Cerebellar cortex (tissue), 1 donor: Measurements from ENCODE around the gene CNIH3.

Experiments used
- DNase-seq: peaks from one replicate; pipeline ENCODE4 v3.0.0-alpha.2; 2015; ENCODE audit warnings: low spot score

The CNIH3 gene

DNA sequence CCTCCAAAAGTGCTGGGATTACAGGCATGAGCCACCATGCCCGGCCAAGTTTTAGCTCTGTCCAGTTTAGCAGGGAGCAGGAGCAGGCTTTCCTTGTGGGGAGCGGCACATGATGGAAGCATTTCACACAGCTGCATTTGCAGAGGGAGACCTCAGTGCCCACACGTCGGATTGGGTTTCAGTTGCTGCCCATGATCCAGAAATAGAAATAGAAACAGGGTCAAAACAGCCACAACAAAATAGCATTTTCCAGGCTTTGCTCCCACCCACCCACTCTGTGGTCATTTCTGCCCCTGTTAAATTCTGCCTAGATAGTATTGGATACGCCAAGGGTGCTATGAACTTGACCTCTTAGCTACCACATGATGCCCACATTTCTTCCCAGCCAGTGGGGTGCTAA is 128.4 kb downstream of the CNIH3 start:
- DNase-seq: no peak

- DNase-seq: no peak
Measured at GRCh38 chr1:224745394-224745793, 129.3 kb downstream of the CNIH3 start.

- no peak for DNase-seq
Measured at GRCh38 chr1:224745924-224746323, 129.8 kb downstream of the CNIH3 start.

- DNase-seq: peak; percentile 8
Measured at GRCh38 chr1:224747578-224747977, 131.5 kb downstream of the CNIH3 start.

DNA sequence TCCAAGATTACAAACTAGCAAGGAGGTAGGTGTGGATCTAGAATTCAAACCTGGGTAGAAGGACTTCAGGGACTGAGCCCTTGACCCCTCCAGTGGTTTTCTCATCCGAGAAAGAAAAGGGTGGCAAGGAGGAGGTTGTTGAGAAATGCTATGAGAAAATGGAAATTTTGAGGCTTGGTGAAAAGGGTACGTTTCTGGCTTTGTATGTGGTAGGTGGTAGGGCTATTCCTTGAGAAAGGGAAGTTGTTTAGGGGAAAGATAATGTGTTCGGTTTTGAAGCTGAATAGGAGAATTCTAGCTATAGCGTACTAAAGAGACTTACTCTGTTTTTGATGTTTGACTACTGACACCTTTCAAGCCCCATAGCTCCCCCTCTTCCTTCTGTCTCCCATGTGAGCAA is 133.8 kb downstream of the CNIH3 start:
- DNase-seq: no peak

DNA sequence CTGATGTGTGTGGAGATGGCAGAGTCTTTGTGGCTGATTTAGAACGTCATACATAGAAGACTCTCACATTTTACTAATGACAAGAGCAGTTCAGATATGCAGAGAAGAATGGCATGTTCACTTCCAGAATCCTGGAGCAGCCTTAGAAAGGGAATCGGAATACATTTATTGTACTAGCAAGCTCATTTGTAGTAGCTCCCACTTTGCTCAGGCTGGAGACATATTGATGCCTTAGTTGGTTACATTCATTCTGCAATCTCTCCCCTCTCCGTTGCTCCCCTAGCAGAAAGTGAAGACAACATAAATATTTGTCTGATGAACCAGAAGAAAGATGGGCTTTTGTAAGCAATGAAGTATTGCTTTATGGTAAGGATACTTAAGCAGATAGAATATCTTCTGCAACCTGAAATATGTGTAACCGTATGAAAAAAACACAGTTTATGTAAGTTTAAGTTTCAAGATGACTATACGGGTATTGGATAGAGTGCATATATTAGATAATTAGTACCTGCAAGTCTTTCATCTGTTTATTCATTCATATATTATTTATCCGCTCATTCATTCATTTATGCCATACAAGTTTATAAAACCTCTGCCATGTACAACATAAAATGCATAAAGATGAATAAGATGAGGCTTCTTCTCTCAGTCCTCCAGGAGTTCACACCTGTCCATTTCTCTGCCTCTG is 135.7 kb downstream of the CNIH3 start:
- DNase-seq: no peak

DNA sequence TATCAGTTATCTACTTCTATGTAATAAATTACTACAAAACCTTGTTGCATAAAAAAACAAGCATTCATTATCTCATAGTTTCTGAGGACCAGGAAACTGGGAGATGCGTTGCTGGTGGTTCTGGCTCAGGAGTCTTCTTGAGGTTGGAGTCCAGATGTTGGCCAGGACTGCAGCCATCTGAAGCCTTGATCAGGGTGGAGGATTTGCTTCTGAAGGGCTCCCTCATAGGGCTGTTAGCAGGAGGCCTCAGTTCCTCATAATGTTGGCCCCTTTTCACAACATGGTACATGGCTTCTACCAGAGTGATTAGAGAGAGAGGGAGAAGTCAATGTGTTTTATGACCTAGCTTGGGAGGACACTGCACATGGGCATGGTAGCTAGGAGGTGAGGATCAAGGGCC is 137.4 kb downstream of the CNIH3 start:
- no peak for DNase-seq

DNA sequence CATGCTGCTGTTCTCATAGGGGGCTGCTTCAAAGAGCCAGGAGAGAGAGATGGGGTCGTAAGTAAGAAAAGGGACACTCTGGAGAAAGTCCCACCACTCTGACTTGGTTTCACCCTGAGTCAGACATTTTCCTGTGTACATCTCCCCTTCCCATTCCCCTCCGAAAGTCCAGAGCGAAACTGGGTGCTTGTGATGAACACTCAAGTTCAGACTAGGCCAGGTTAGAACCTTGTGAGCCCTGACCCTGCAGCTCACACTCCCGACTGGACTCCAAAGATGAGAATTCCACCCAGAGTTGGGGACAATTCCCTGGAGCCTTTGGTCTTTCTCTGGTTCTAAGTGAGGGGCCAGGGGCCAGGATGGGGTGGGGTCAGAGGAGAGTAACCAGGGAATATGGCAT is 139.5 kb downstream of the CNIH3 start:
- no peak for DNase-seq

- no peak for DNase-seq
Measured at GRCh38 chr1:224757508-224757907, 141.4 kb downstream of the CNIH3 start.

DNA sequence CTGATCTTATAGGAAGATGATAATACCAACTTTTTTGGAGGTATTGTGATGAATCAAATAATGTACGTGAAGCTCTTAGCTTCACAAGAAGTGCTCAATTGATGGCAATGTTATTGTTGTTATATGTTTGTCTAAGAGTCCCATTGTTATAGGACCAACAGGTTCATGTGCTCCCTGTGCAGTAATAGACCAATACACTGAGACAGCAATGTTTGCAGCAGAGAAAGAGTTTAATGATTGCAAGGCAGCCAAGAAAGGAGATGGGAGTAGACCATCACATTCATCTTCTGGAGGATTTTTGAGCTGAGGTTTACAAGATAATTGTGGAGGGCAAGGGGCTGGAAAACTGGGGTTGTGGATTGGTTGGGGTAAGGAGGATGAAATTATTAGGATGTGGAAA is 143.0 kb downstream of the CNIH3 start:
- no peak for DNase-seq

GRCh38 chr1:224759681-224760091 is 143.6 kb downstream of the CNIH3 start:
- DNase-seq: no peak

DNA sequence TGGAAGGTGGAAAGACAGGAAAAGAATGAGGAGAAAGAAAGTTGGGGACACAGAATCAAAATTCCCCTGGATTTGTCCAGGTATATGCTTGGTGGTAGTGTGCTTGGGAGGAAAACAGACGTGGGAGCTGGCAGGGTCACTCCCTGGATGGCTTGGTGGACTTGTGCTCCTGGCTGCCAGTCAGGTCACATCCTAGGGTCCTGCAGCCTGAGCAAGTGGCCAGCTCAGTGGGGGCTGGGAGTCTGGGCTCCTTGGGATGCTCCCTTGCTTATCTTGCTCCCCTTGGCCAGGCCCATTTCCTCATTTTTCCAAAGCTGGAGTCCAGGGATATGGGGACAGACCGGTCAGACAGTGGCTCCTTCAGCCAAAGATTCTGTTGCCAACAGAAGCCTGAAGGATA is 144.0 kb downstream of the CNIH3 start:
- no peak for DNase-seq

DNA sequence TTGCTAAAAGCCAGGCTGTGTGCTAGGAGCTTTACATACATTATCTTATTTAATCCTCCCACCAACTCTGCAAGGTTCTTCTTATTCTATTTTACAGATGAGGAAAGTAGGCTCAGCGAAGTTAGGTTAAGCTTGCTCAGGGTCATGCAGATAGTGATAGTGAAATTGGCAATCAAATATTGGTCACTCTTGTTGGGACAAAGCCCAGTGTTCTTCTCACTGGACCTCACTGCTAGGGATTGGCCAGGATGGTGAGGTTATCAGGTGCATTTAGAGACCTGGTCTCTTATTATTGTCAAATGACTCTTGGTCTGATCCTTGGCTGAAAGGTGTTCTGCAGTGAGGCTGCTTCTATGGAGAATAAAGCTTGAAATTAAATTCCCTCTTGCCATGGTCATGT is 145.1 kb downstream of the CNIH3 start:
- no peak for DNase-seq

- no peak for DNase-seq
Measured at GRCh38 chr1:224762046-224762445, 145.9 kb downstream of the CNIH3 start.

GRCh38 chr1:224762701-224763100 is 146.6 kb downstream of the CNIH3 start:
- no peak for DNase-seq

GRCh38 chr1:224763126-224763775 is 147.1 kb downstream of the CNIH3 start:
- no peak for DNase-seq

- no peak for DNase-seq
Measured at GRCh38 chr1:224766266-224766665, 150.1 kb downstream of the CNIH3 start.

DNA sequence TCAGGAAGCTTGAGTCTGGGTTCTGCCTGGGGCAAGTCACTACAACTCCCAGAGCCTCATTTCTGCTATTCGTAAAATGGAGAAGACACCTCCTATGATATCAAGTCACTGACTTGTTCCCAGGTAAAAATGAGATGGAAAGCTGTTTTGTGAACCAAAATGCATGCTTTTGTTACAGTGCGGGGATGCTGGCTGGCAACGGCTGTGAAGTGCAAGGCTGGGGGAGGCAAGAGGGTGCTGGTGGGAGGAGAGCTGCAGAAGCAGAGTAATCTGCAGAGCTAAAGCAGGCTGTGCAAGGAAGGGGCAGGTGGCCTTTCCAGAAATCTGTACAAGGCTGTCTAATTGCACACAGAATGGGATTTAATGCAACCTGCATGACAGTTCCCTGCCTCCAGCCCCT is 150.9 kb downstream of the CNIH3 start:
- no peak for DNase-seq

GRCh38 chr1:224767676-224768075 is 151.6 kb downstream of the CNIH3 start:
- DNase-seq: no peak

- DNase-seq: no peak
Measured at GRCh38 chr1:224768971-224769370, 152.9 kb downstream of the CNIH3 start.

- DNase-seq: no peak
Measured at GRCh38 chr1:224769452-224770335, 153.6 kb downstream of the CNIH3 start.

DNA sequence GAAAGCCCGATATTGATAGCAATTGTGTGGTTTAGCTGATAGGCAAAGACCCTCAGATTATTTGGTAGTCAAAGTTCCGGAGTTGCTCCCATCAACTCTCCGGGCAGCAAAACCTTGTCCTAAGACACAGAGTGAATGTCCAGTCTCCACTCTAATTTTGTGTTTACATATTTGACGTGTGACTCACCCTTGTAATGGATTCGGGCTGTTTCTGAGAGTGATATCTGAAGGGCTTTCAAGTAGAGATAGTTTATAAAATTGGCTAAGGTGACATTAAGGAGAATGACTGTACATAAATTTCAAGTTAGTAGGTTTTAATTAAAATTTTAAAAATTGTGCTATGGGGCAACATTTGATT is 154.2 kb downstream of the CNIH3 start:
- DNase-seq: no peak

- DNase-seq: no peak
Measured at GRCh38 chr1:224773646-224774045, 157.5 kb downstream of the CNIH3 start.
